Measurements from ENCODE around the gene MGA.

The MGA gene

GRCh38 chr15:41659190-41659589, 1.0 kb upstream of the MGA start:
- FAIRE-seq = no peak

GRCh38 chr15:41659855-41660234, 360 bp upstream of the MGA start:
- no peak for FAIRE-seq

GRCh38 chr15:41661078-41661517, 893 bp downstream of the MGA start:
- no peak for FAIRE-seq

- no peak for FAIRE-seq
Measured at GRCh38 chr15:41661518-41662225, 1.5 kb downstream of the MGA start.

GRCh38 chr15:41666353-41666920, 6.2 kb downstream of the MGA start:
- FAIRE-seq = no peak

GRCh38 chr15:41669701-41670100, 9.5 kb downstream of the MGA start:
- FAIRE-seq = no peak

GRCh38 chr15:41671656-41672648, 11.7 kb downstream of the MGA start:
- FAIRE-seq = no peak

- no peak for FAIRE-seq
Measured at GRCh38 chr15:41675337-41675736, 15.1 kb downstream of the MGA start.

- FAIRE-seq = no peak
Measured at GRCh38 chr15:41678742-41679141, 18.5 kb downstream of the MGA start.

GRCh38 chr15:41683955-41684354, 23.8 kb downstream of the MGA start:
- FAIRE-seq = no peak

GRCh38 chr15:41688671-41689070, 28.5 kb downstream of the MGA start:
- no peak for FAIRE-seq

- FAIRE-seq = no peak
Measured at GRCh38 chr15:41689083-41689482, 28.9 kb downstream of the MGA start.

- FAIRE-seq = no peak
Measured at GRCh38 chr15:41689834-41690233, 29.6 kb downstream of the MGA start.

- no peak for FAIRE-seq
Measured at GRCh38 chr15:41690636-41691035, 30.4 kb downstream of the MGA start.

- no peak for FAIRE-seq
Measured at GRCh38 chr15:41691471-41691870, 31.3 kb downstream of the MGA start.

- FAIRE-seq = no peak
Measured at GRCh38 chr15:41692049-41692448, 31.8 kb downstream of the MGA start.

- FAIRE-seq = no peak
Measured at GRCh38 chr15:41693757-41694156, 33.6 kb downstream of the MGA start.

- no peak for FAIRE-seq
Measured at GRCh38 chr15:41695750-41696436, 35.7 kb downstream of the MGA start.

GRCh38 chr15:41698779-41699178, 38.6 kb downstream of the MGA start:
- no peak for FAIRE-seq

GRCh38 chr15:41703120-41703519, 42.9 kb downstream of the MGA start:
- no peak for FAIRE-seq

- no peak for FAIRE-seq
Measured at GRCh38 chr15:41713047-41713446, 52.8 kb downstream of the MGA start.

- no peak for FAIRE-seq
Measured at GRCh38 chr15:41714291-41714690, 54.1 kb downstream of the MGA start.

- no peak for FAIRE-seq
Measured at GRCh38 chr15:41716864-41717263, 56.7 kb downstream of the MGA start.

Data from endometrium (tissue), 2 donors.